ENCODE data around the gene PSAPL1.

DNA sequence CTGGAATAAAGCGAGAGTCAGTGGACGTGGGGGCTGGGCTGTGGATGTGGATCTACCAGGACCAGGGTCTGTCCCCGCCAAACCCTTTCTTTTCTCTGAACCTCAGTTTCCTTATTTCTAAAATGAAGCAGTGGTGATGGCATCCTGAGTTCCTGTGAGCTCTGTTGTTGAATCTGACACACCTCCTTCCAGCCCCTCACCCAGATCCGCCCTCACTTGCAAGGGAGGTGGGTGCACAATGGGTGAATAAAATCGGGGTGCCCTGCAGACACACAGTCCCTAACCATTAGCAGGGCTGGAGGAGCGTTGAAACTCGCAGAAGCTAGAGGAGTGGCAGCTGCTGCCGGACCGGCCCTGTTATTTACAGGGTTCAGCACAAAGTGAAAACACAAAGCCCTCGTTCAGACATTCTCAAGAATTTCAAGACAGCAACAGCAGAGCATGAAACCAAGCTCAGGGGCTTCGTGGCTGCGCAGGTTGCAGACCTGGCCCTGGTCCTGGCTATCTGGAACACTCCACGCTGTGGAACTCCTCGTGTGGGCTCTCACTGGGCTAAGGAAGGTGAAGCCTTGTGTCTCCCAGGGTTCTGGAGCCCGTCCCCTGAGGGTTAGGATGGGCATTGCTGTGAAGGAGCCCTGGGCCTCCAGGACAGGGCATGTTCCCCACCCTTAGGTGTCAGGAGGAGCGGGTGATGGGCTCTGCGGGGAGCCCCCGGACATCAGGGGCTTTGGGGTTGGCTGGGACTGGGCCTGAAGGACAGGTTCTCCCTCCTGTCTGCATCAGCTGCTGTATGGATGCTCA, 42.9 kb downstream of the PSAPL1 start:
- no peak for TF ChIP-seq RAD21 (IDR thresholded peaks at IDR 0.05; ENCODE audit: low read depth)
- TF ChIP-seq, protein P1, sequence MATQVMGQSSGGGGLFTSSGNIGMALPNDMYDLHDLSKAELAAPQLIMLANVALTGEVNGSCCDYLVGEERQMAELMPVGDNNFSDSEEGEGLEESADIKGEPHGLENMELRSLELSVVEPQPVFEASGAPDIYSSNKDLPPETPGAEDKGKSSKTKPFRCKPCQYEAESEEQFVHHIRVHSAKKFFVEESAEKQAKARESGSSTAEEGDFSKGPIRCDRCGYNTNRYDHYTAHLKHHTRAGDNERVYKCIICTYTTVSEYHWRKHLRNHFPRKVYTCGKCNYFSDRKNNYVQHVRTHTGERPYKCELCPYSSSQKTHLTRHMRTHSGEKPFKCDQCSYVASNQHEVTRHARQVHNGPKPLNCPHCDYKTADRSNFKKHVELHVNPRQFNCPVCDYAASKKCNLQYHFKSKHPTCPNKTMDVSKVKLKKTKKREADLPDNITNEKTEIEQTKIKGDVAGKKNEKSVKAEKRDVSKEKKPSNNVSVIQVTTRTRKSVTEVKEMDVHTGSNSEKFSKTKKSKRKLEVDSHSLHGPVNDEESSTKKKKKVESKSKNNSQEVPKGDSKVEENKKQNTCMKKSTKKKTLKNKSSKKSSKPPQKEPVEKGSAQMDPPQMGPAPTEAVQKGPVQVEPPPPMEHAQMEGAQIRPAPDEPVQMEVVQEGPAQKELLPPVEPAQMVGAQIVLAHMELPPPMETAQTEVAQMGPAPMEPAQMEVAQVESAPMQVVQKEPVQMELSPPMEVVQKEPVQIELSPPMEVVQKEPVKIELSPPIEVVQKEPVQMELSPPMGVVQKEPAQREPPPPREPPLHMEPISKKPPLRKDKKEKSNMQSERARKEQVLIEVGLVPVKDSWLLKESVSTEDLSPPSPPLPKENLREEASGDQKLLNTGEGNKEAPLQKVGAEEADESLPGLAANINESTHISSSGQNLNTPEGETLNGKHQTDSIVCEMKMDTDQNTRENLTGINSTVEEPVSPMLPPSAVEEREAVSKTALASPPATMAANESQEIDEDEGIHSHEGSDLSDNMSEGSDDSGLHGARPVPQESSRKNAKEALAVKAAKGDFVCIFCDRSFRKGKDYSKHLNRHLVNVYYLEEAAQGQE (IDR thresholded peaks at IDR 0.05; ENCODE audit: low read depth): no peak
- TF ChIP-seq CEBPB (IDR thresholded peaks at IDR 0.05): no peak
- TF ChIP-seq, protein P2, sequence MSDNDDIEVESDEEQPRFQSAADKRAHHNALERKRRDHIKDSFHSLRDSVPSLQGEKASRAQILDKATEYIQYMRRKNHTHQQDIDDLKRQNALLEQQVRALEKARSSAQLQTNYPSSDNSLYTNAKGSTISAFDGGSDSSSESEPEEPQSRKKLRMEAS (IDR thresholded peaks at IDR 0.05): no peak
- no peak for TF ChIP-seq ZBTB7A (IDR thresholded peaks at IDR 0.05; ENCODE audit: low read depth)
- TF ChIP-seq TCF12 (IDR thresholded peaks at IDR 0.05; ENCODE audit: low read depth): no peak
- TF ChIP-seq NFIC (IDR thresholded peaks at IDR 0.05): no peak
- no peak for TF ChIP-seq TAF1 (IDR thresholded peaks at IDR 0.05; ENCODE audit: low read depth)
- no peak for TF ChIP-seq YY1 (IDR thresholded peaks at IDR 0.05; ENCODE audit: low read depth)
- TF ChIP-seq FOXM1 (IDR thresholded peaks at IDR 0.05; ENCODE audit: borderline replicate concordance, low read depth): no peak
- TF ChIP-seq CREB1 (IDR thresholded peaks at IDR 0.05; ENCODE audit: low read depth): no peak
- no peak for TF ChIP-seq EP300 (IDR thresholded peaks at IDR 0.05; ENCODE audit: borderline replicate concordance)
- TF ChIP-seq EGR1 (IDR thresholded peaks at IDR 0.05): no peak
